NCI-H82 treated with DMSO at 0.1 percent for 48 hours (cell line): Measurements from ENCODE around the gene GSE1.
A peak's percentile ranks its signal among the peaks of the same experiment; 100 is the strongest.

Experiments
- DNase-seq: peaks from one replicate; lab custom pipeline; 2025; ENCODE audit not compliant: unreplicated experiment; lab: John Stamatoyannopoulos, UW

The GSE1 gene

DNA sequence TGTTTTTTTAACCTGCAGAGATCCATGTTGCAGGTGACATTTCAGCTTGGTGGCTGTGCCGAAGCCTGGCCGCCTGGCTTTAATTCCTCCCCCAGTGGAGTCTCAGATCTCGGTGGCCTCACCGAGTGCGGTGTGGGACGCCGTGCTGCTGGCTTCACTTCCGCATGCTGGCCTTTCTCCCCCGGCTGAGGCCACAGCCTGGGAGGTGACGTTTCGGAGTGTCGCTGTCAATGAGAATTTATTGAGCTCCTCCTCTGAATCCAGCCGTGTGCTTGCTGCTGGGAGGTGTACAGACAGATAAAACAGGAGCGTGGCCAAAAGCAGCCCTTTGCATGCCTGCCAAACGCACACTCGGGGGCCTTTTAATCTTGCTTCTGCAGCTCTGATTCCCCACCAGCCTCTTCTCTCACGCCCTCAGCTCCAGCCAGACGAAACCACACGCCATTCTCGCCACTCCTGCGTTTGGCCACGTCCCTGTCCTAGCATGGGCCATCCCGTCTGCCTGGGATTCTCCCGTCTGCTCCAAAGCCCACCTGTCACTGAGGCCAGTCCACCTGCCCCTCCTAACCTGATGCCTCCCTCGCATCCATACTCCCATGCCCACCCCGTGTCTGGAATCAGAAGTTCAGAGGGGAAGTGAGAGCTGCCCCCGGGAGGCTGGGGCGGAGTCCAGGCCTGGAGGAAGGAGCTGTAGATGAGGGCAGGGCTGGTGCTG is 3.6 kb downstream of the GSE1 start:
- no peak for DNase-seq

DNA sequence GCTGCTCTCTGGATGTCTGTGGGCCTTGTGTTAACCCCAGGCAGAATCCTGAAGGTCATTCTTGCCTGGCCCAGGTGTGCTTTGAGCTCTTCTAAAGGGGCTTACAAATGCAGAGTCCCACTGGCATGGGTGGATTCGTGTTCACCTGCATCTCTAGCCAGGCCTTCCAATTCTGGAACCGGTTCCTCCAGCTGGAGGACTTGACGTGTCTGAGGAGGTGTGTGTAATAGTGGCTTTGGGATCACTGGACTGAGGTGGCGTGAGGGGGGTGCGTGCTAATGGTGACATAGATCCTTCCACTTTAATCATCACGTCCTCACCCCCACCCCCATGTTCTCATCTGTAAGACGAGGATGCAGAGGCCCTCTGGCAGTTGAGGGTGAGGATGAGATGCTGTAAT is 4.8 kb downstream of the GSE1 start:
- DNase-seq = no peak

DNA sequence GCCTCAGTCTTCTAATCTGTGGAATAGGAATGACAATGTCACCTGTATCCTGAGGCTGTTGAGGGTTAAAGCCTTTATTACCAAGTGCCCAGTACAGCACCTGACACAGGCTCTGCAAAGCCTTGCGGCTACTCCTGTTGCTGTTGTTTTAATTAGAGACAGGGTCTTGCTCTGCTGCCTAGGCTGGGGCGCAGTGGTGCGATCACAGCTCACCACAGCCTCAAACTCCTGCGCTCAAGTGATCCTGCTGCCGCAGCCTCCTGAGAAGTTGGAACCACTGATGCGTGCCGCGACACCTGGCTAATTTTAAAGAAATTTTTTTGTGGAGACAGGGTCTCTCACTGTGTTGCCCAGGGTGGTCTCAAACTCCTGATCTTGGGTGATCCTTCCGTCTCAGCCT is 5.4 kb downstream of the GSE1 start:
- DNase-seq = no peak

DNA sequence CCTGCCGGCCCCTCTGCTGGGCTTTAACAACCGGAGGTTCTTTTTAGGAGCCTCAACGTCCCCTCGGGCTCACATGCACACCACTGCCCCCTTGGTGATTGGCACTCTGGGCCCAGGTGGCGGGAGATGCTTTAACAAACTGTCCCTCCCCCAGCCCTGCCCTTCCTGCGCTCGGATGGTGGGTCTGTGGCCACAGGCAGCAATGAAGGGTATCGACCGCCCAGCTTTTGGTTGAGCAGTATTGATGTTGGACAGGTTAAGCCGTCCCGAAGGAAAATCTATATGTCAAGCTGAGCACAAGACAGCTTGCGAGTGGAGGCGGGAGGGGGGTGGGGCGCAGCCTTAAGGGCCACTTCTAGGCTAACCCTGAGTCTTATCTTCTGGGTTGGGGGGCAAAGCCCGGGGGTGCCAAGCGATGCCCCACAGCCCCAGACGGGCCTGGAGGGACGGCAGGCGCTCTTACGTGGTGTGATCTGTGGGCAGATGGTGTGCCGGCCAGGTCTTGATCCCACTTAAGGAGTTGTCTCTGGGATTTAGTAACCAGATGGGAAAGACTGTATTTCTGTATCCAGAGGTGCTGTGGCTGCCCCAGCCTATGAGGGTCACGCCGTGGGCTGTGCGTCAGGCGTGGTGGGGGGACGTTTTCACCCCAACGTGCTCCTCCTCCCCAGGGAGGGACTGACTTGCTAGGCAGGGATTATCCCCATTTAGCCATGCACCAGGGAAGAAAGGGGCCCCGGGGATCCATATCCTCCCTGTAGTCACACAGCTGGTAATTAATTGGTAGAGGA is 6.2 kb downstream of the GSE1 start:
- DNase-seq = peak; percentile 89

DNA sequence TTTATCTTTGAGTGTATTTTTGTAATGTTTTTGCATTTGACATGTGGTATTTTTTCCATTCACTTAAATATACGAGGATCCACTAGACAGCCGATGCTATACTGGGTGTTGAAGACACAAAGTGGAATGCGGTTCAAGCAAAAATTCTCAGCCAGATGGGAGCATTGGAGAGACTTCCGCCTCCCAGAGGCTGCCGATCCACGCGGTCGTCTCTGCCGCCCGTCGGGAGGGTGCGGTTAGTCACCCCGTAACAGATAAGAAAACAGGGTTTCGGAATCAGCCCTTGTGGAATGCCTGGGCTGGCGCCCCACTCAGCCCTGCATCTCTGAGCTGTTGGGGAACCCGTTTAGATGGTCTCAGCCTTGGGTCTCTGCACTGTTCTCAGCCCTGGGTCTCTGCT is 7.3 kb downstream of the GSE1 start:
- DNase-seq = no peak

DNA sequence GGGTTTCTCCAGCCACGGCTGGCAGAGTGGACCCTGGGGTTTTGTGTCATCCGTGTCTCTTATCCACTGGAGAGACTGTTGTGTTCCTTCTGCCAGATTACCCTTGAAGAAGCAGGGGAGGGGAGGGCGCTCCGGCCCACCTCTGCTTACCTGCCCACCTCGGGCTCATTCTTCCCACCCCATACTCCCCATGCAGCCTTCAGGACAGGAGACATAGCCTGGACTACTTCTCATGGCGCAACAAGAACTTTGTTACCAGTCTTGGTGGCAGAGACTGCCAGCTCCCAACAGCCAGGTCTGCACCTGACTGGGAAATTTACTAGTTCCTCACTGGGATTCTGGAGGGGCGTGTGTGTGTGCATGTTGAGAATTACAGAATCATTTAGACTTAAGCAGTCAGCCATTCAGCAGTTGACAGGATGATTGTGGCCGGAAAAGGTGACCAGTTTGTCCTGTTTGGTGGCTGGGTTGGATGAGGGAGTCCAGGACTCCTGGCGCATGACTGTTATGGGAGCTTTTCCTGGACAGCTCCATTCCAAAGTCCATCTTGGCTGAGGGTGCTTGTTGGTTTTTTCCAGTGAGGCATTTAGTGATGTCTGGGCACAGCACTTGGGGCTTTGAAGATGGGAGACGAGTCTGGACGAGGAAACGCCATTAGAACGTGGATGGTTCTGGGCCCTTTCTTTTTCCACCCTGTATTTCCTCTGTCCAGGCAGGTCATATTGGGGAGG is 8.7 kb downstream of the GSE1 start:
- no peak for DNase-seq

DNA sequence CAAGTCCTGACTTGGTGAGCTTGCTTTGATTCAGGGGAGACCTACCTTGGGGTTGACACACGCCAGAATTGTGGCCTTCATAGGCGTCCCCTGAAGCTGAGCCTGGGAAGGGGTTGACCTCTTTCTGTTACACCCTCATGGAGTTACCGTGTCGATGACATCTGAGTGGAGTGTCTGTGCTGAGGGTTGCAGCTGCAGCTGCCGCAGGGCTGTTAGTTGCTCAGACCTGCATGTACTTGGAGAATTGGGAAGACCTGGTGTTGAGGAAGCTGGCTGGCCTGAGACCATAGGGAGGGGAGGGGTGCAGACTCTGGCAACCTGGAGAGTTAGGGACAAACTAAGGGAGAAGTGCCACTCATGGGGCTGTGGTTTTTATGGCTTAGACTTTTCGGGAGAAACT is 9.6 kb downstream of the GSE1 start:
- no peak for DNase-seq

DNA sequence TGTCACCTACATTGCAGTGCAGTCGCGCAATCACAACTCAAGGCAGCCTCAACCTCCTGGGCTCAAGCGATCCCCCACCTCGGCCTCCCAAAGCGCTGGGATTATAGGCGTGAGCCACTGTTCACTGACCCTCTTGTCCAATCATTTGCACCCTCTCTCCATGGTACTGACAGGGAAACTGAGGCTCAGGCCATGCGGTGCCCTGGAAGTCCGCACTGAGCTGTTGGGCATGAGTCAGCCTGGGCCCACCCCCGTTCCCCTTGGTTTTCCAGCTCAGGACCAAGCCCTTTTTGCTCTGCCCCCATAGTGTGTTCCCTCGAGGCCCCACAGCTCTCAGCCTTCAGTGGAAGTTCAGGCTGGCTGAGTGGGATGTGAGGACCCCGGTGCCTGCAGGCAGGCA is 10.1 kb downstream of the GSE1 start:
- no peak for DNase-seq

DNA sequence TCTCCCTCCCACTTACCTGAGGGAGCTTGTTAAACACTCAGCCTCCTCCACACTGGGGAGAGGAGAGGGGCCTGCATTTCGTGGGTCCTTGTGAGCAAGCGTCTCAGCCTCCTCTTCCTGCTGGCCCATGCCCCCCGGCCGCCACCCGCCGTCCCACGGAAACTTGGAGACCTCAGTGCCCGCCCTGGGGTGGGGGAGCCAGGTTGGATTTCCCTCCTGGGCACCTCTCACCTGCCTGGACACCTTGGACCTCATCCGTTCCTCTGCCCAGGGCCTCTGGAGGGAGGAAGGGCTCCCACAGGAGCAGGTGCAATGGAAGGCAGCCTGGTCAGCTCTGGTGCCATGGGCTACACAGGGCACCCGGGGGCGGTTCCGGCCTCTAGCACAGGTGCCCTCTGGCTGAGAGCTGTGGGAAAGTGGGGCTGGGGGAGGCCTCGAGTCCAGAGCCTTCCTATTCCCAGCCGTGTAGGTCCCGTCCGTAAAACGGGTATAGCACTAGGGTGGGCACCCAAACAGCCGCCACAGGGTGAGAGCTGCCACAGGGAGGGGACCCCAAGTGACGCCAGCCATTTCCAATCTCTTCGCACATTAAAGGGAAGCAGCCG is 11.0 kb downstream of the GSE1 start:
- DNase-seq = no peak

DNA sequence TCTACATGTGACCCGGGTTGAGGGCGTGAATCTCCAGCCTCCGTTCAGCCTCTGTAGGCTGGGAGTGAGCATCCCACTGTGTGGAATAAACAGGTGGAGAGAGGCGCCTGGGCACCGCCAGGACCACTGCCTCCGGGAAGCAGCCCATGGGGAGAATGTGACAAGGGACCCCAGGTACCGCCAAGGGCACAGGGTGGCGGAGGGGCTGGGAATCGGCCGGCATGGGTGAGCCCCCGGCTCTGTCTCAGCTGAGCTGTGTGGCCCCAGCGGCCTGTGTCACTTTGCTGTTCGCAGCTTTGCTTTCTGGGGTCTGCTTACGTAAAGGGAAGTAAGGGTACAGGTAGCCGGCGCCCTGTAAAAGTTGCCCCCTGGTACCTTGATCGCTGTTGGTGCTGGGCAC is 11.5 kb downstream of the GSE1 start:
- DNase-seq = peak; percentile 28

DNA sequence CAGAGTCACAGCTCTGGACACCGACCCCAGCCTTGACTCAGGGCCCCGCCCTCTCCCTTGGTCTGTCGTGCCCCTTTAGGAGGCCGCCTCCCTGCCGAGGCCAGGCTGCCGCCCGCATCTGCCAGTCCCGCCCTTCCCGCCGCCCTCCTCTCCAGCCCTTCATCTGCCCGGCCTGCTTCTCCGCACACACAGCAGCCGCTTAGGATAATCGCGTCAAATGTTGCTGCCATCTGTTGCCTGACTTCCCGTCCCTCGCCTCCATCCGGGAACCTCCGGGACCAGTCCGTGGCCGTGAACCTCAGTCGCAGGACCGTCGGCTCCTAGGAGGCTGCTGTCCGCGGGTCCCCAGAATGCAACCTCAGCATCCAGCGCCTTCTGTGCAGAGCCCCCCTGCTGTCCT is 11.9 kb downstream of the GSE1 start:
- DNase-seq = peak; percentile 92

DNA sequence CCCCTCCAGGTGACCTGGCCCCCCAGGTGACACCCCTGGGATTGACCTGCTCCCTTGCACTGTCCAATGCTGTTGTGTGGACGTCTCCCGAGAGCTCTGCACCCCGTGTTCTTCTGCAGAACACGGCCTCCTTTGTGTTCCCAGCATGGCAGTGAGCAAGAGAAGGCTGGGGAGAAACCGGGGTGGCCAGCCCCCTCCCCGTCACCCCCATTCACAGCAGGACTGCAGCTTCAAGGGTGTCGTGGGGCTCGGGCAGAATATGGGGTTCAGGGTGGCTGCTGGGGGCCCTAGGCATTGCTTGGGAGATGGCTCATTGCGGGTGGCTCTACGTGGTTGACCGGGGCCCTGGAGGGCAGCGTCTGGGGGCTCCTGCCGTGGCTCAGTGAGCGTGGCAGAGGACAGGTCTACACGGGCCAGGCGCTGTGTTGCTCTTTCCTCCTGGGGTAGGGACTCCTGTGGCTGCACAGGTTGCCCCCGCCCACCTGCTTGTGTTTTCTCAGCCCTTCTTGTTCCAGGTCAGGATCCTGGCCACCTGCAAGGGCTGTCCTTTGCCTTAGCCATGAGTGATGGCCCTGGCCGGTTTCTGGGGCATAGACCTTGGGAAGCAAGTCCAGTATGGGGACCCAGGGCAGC is 12.5 kb downstream of the GSE1 start:
- DNase-seq = no peak

DNA sequence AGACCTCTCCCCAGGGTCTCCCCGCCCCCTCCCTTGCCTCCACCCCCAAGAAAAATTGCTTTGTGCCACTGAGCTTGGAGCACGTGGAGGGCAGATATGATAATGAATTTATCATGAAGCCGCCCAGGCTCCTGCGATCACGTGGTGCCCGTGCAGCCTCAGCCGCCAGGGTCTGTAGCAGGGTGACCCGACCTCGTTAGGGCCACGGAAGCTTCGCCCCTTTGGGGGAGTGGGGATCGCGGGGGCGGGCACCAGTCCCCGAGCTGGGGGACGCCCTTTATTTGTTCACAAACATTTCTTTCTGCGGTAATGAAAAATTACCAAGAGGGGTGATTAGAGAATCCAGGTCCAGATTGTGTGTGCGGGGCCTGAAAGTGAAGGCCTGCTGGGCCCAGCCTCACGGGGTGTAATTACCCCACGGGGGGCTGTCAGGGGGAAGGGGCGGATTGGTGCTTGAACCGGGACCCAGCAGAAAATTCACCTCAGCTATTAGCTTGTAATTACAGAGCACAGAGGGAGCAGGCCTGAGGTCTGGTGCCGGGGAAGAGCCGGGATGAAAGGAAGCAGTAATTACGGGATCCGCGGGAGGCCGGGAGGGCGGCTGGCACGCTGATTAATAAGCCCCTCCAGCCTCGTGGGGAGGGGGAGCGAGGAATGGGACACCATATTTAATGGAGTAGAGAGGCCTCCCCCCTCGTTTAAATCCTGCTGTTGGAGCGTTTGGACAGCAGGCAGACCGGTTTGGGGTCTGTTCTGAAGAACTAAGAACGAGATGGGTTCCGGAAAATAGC is 13.3 kb downstream of the GSE1 start:
- DNase-seq = peak; percentile 65

DNA sequence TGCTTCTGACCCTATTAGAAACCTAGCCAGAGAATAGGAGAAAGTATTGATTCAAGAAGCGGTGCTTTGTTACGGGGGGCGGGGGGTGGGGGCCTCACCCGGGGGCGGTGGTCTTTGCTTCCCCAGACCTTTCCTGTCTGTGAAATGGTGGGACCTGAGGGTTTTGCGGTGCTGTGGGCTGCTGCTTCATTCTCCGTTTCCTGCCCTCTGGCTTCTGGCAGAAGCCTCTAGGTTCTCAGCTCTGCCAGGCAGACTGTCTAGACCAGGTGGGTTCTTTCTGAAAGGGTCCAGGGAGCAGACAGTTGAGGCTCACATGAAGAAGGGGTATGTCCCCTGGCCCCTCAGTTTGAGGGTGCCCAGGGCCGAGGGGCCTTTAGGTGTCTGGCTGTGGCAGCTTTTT is 14.0 kb downstream of the GSE1 start:
- DNase-seq = no peak

DNA sequence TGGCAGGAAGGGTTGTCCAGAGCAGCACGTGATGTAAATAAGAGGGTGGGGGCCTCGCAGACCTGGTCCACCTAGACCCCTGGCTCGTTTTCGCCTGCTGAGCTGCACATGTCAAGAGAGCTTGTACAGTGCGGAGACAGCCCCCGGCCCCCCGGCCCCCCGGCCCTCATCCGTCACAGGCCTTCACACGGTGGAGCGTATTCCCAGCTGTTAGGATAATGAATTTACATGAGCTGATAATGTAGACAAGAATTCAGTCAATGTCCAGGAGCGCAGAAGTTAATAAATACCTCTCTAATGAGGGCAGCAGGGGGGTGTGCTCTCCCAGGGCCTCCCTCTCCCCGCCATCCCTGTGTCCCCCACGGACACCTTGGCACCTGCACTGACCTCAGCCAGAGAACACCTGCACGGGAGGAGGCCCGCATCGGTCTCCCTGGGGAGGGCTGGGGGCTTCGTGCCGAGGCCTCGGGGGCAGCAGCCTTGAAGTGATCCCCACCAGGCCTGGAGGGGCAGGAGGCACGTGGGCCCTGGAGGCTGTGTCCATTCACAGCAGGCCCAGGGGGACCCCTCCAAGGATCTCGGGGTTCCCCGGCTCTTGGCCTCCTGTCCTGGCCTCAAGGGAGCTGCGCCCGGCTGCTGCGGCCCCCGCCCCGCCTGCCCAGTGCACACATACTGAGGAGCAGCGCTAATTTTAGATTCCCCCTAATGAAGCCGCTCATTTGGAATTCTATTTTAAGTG is 14.6 kb downstream of the GSE1 start:
- DNase-seq = no peak

DNA sequence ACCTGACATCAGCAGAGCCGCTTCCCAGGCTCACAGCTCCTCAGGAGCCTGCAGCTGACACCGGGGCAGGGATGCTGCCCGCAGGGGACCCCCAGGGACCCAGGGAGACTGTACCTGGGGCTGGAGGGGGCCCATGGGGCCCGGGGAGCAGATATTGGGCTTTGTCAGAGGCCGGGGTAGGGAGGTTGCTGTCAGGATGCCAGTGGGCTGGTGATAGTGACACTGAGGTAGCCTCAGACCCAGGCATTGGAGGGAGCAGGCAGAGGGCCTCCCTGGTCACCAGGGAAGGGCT is 15.1 kb downstream of the GSE1 start:
- DNase-seq = no peak

DNA sequence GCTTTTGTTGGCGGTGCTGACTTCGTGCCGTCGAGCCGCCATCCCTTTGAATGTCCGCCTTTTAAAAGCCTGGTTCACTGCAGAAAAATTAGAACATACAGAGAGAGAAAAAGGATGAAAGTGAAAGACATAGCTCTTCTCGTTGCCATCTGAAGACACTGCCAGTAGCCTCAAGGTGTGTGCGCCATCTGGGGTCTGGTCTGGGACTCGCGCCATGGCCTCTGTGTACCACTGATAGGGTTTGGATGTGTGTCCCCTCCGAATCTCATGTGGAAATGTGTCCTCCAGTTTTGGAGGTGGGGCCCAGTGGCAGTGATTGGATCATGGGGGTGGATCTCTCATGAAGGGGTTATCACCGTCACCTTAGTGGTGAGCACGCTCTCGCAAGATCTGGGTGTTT is 15.5 kb downstream of the GSE1 start:
- DNase-seq = no peak

DNA sequence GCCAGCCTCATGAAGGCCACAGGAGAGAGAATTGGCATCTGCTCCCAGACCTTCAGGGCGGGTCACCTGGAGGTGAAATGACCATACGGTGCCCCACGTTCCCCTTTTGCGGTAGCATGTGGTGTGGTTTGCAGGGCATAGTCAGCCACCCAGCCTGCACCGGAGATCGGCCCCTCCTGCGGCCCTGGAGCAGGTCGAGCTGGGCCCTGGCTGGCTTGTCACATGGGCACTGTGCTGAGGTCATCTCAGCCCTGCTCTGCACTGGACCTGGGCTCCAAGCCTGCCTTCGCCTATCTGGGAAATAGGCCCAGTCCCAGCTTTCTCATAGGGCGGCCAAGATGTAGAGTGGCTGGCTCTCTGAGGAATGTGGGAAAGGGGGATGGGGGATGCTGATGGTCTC is 16.2 kb downstream of the GSE1 start:
- no peak for DNase-seq

DNA sequence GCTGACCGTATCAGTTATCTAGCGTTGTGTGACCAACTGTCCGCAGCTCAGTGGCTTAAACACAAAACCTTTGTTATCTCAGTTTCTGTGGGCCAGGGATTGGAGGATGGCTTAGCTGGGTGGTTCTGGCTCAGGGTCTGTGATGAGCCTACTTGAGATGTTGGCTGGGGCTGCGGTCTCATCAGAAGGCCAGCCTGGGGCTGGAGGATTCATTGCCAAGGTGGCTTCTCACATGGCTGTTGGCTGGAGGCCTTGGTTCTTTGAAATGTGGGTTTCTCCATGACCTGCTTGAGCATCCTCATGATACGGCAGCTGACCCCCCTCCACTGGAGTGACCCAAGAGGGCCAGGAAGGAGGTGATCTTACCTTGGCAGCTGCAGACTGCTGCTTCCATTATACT is 16.7 kb downstream of the GSE1 start:
- no peak for DNase-seq

DNA sequence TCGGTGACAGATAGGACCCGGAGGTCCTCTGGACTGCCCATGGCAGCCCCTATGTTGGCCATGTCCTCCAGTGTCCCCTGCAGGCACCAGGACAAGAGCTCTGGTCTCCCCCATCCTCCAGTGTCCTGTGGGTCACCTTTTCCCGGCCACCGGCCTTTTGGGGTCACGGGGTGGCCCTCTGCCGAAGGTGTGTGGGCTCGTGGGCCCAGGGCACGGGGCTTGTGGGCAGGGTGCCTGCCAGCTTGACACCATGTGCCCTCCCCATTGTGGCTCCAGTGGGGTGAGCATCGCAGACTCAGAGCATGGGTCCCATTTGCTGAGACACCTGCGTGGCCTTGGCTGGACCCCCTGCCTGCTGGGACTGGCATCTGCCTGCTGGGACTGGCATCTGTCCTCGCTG is 18.1 kb downstream of the GSE1 start:
- no peak for DNase-seq
